GM19455 (cell line): ENCODE measurements around the gene SMAD6.

Experiments
- ATAC-seq: cut with Tn5 transposase; IDR thresholded peaks from one replicate; pipeline ENCODE4 v1.9.1; 2021; ENCODE audit not compliant: unreplicated experiment

The SMAD6 gene

GRCh38 chr15:66786708-66787488 is 84.9 kb downstream of the SMAD6 start:
- no peak for ATAC-seq

GRCh38 chr15:66787489-66787871 is 85.4 kb downstream of the SMAD6 start:
- ATAC-seq: no peak

- no peak for ATAC-seq
Observed at GRCh38 chr15:66788024-66788423, 86.0 kb downstream of the SMAD6 start.

GRCh38 chr15:66789029-66790025 is 87.3 kb downstream of the SMAD6 start:
- no peak for ATAC-seq

GRCh38 chr15:66795851-66796250 is 93.8 kb downstream of the SMAD6 start:
- ATAC-seq: no peak

- ATAC-seq: no peak
Observed at GRCh38 chr15:66796343-66796742, 94.3 kb downstream of the SMAD6 start.

GRCh38 chr15:66797921-66798320 is 95.9 kb downstream of the SMAD6 start:
- ATAC-seq: no peak

GRCh38 chr15:66798426-66799061 is 96.5 kb downstream of the SMAD6 start:
- no peak for ATAC-seq

- no peak for ATAC-seq
Observed at GRCh38 chr15:66799242-66799641, 97.2 kb downstream of the SMAD6 start.

- no peak for ATAC-seq
Observed at GRCh38 chr15:66800584-66801235, 98.7 kb downstream of the SMAD6 start.

- no peak for ATAC-seq
Observed at GRCh38 chr15:66801266-66801665, 99.2 kb downstream of the SMAD6 start.

- no peak for ATAC-seq
Observed at GRCh38 chr15:66802025-66803001, 100.3 kb downstream of the SMAD6 start.

GRCh38 chr15:66803182-66803729 is 101.2 kb downstream of the SMAD6 start:
- ATAC-seq: no peak

- no peak for ATAC-seq
Observed at GRCh38 chr15:66803749-66804148, 101.7 kb downstream of the SMAD6 start.

- no peak for ATAC-seq
Observed at GRCh38 chr15:66805202-66805885, 103.3 kb downstream of the SMAD6 start.

GRCh38 chr15:66808181-66808824 is 106.3 kb downstream of the SMAD6 start:
- ATAC-seq: no peak

GRCh38 chr15:66809664-66810063 is 107.6 kb downstream of the SMAD6 start:
- no peak for ATAC-seq

- ATAC-seq: no peak
Observed at GRCh38 chr15:66815318-66815717, 113.3 kb downstream of the SMAD6 start.
